Measurements from ENCODE around the gene FNTB.
A peak's percentile ranks its signal among the peaks of the same experiment; 100 is the strongest.
"Not testable (repeated sequence)": the region's sequence is repeated elsewhere in the genome, so short reads cannot be mapped to it uniquely, and the experiment has no call there.

FNTB gene

DNA sequence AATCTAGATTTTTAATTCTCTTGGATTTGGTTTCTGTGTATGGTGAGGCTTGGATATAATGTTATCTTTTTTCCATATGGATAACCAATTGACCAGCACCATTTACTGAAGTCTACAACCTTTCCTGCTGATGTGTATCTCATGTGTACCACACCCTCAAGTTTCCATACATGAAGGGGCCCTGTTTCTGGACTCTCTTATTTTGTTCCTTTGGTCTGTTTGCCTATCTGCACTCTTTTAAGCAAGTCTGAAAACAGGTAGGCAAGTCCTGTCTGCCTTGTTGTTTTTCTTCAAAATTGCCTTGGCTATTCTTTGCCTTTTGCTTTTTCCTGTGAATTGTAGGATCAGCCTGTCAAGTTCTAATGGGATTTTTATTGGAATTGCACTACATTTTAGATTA is 71.0 kb downstream of the FNTB start:
- no peak for DNase-seq

GRCh38 chr14:65062096-65063075 is 75.7 kb downstream of the FNTB start:
- no peak for DNase-seq

DNA sequence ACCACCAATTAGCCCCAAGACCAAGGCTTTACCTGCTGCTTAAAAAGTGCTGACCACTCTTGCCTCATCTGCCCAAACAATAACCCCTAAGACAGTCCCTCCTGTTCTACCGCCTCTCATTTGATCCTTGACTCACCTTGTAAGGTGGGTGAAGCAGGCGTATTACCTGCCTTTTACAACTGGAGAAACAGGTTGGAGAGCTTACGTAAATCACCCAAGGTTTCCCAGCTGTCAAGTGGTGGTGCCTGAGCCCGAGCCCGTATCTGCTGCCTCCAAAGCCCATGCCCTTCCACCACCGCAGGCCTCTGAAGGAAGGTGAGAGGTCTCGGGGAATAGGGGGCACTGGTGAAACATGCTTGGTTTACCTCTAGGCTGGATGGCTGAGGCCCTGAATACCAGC is 79.0 kb downstream of the FNTB start:
- no peak for DNase-seq

DNA sequence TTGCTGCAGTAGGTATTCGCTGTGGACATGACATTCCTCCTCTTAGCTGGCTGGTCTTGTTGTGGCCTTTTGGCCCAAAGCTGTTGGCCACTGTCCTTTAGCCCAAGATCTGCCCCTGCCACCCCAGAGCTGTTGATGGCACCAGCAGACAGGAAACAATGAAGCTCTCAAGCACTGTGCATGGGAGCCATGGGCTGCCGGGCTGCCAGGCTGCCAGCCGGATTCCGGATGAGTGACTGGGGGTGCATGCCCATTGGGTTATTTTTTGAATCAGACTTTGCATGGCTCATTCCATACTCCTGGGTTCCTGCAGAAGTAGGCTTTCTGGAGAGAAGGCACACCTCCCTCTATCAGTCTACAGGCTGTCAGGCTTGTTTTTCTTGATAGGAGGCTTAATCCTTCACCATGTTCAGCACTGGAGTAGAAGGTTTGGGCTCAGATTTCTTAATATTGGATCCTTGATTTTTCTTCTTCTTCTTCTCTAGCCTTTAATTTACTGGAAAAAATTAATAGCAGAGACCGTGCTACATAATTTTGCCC is 83.2 kb downstream of the FNTB start:
- DNase-seq = no peak

DNA sequence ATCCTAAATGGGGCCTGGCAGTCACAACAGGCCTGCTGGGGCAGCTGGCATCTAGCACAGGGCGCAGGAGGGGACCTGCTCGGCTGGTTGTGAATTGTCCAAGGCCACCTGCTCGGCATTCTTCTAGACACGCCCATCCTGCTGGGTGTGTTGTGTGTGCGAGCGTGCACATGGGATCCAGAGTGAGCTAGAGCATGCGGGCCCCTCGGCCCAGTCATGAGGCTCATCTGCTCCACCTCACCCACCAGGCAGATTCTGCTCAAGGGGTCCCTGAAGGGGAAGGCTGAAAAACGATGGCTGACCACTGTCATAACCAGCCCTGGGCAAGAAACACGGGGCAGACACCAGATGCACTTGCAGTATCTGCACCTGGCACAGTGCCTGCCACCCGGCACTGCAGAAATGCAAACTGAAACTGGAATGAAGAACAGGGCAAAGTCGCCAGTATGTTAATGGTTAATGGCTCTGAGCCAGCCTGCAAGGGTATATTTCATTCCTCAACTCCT is 83.8 kb downstream of the FNTB start:
- DNase-seq = peak; percentile 59

GRCh38 chr14:65071544-65071943 is 84.8 kb downstream of the FNTB start:
- DNase-seq = no peak

- no peak for DNase-seq
These were observed 85.6 kb downstream of the FNTB start for GRCh38 chr14:65072256-65072655.

DNA sequence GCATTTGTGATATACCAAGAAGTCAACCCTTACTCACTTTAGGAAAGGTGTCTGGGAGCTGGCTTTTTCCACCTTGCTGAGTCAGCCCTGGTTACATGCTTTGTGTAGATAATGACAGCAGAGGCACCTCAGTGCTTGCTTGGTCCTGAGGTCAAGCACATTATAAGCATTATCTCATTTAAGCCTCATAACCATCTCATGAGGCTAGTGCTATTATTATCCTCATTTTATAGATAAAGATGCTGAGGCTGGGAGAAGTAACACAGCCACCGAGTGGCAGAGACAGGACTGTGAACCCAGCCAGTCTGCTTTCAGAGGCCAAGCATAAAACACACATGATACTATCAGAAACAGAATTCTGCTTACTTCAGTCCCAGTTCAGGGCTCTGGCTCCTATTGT is 86.2 kb downstream of the FNTB start:
- DNase-seq = no peak

DNA sequence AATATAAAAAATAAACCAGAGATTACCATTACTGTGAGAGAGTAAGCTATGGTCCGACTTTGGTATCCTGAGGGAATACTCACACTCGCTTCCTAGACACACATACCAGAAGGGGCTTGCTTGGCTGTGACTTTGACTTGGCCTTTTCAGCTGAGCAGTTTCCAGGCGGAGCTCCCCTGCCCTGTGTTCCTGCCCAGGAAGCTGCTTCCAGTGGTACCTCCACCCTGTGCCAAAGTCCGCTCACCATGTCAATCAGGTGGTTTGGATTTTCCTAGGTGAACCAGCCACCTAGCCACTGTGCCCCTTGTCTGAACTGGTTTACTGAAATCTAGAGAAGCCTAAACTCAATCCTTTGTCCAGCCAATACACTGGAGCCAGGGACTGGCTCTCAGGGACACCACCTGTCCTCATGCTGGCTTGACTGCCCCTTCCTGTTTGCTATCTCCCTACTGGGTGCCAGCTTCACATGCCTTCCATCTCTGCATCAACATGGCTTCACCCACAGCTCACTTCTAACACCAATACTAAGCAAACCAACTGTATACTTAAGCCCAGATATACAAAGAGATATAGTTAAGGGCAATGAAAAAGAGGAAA is 87.0 kb downstream of the FNTB start:
- DNase-seq = no peak

GRCh38 chr14:65074449-65075150 is 87.9 kb downstream of the FNTB start:
- DNase-seq = no peak

DNA sequence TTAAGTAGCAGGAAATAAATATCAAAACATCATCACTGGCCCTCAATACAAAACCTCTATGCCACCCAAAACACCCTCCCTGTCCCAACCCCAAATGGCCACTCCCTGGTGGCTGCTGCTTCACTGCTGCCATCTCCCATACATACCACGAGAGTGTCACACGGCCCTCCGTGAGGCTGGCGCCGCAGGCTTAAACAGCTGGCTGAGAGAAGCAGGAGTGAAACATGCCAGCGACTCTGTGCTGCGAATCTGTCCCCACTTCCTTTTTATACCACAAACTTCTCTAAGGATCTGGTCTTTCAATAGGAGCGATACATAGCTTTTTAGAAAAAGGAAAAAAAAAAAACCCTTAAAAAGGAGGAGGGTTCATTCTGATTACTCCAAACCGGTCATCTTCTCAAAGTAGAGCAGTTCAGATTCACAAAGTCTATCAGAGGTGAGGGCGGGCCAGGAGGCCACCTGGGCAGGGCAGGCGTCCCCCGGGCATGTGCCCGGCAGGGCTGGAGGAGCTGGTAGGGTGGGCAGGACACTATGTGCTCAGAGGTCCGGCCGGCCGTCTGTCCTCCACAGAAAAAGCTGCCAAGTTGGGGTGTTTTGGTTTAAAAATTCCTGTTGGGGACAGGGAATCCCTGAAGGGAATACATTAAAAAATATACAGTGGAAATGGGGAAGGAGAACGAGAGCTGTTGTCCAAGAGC is 89.1 kb downstream of the FNTB start:
- no peak for DNase-seq

GRCh38 chr14:65077318-65077717 is 90.6 kb downstream of the FNTB start:
- no peak for DNase-seq

- no peak for DNase-seq
These were observed 92.5 kb downstream of the FNTB start for GRCh38 chr14:65079201-65079600.

DNA sequence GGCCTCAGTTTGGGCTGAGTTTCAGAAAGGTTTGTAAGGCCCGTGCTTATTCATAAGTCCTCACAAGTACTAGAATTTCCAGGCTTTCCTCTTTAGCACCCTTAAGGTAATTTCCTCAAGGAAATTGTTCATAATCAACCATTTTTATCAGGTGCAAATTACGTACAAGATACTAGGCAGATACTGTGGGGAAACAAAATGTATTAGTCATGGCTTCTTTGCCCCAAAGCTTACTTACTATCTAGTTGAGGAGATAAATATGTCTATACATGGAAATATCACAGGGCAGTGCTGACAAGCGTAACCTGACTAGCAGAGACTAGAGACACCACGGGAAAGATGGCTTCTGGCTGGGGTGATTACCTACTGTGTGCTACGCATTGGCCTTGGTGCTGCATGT is 93.1 kb downstream of the FNTB start:
- no peak for DNase-seq

DNA sequence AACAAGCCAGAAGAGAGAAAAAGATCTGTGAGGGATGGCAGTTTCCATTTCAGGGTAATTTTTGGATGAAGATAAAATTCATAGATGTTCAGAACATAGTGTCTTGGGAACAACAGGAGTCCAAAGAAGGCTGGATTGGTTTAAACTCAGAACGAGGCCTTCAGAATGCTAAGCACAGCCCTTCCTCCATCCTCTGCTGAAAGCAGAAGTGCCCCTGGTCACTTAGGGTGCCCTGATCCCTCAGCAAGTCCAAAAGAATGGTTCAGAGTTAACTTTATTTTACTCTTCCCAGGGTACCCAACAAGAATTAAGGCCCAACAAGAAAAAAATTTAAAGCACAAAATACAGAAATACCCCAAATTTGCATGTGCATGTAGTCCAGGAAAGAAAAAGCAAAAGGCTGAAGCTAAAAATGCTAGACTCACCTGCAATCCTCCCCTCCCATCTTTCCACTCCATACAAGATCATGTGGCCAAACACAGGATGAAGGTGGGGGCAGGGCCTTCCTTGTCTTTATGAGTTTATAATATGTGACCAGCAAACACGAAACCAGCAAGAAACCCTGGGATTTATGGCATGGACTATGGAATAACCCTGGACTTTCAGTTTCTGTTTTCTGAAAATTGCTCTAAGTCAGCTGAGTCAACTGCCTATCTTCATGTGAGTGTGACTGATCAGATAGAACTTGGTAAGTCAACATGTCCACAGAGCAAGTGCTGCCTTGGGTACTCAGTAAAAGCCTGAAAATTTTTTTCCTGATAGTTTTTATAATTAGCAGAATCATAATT is 94.5 kb downstream of the FNTB start:
- no peak for DNase-seq

DNA sequence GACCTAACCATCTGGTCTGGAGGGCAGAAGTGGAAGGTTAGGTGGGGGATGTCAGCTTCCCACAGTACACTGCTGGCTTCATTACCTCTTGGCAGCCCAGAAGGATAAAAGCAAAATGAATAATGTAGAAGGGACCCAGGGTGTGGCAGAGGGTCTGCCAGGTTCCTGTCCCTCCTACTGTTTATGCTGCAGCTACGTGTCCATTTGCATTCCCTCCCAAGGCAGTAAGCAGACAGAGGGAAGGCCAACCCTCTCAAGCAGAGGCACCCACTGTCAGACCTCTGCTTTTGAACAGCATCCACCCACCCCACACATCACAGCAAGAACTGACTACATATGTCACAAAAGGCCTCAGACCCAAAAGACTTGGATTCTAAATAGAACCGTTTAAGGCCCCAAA is 96.2 kb downstream of the FNTB start:
- DNase-seq = no peak

DNA sequence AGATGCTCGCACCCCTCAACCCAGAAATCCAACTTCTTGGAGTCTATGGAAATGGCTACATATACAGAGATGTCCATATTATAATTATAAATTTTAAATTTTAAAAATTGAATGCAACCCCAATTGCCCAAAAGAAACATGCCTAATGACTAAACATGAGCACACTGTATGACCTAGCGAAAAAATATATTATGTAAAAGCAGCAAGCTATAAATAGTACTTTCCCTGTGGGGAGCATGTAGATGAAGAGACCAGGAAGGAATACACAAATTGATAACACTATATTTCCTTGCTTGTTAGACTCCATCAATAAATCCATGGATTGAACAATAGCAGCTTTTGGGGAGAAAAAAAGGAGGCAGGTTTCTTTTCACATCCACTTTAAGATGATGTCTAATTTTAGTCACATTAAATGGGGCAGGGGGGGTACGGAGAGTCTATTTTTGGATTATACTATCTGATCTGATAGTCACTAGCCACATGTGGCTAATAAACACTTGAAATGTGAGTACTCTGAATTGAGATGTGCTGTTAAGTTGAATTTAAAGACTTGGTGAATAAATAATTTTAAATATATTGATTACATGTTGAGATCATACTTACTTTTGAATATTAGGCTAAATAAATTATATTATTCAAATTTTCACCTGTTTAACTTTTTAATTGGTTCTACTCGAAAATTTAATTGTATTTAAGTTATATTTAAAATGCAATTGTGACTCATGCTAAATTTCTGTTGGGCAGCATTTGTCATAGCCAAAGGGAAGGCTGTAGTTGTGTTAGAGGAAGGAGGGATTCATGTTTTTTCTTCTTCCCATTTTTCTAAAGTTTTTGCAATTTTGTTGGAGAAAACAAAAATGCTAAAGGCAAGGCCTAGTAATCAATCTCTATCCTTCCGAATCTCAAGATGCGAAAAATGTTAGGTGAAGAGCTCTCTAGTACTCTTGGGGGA is 98.1 kb downstream of the FNTB start:
- no peak for DNase-seq

DNA sequence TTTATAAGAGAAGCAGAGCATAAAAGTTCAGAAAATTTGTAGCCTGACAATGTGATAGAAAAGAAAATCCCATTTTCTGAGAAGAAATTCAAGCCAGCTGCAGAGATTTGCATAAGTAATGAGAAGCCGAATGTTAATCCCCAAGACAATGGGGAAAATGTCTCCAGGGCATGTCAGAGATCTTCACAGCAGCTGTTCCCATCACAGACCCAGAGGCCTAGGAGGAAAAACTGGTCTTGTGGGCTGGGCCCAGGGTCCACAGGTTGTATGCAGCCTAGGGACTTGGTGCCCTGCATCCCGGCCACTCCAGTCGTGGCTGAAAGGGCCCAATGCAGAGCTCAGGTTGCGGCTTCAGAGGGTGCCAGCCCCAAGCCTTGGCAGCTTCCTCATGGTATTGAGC is 100.0 kb downstream of the FNTB start:
- not testable (repeated sequence) for DNase-seq

DNA sequence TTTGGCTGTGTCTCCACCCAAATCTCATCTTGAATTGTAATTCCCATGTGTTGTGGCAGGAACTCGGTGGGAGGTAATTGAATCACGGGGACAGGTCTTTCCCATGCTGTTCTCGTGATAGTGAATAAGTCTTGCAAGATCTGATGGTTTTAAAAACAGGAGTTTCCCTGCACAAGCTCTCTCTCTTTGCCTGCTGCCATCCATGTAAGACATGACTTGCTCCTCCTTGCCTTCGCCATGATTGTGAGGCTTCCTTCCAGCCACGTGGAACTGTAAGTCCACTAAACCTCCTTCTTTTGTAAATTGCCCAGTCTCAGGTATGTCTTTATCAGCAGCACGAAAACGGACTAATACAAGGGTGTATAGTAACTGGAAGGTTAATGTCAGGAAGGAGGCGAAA is 101.1 kb downstream of the FNTB start:
- DNase-seq = not testable (repeated sequence)

DNA sequence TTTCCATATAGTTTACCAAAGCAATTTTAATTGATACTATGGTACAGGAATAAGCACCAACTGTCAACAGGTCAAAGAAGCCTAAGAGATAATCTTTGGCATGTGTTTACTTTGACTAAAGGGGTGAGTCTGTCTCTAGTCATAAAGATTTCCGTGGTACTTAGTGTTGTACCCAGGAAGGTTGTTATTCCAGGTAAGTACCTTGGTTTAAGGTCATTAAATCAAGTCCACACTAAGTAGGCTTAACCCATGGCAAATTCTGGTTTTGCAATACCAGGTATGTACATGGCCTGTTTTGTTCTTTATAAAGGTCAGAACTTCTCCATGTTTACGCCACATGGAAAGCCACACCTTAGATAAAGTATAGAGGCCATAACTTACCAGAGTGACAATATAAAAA is 105.7 kb downstream of the FNTB start:
- no peak for DNase-seq

Data from NCI-H1048 (cell line).